Tibial nerve (tissue), 4 donors: ENCODE data around the gene KAZN.

Experiments used
- CTCF ChIP-seq, 5 experiments: fragments of 200-600 bp in 3 of 5; fragments of 450-650 bp in 2 of 5; sonication (generic) in 3 of 5; IDR thresholded peaks; one replicate each; pipeline ENCODE4 v1.5.1; 2016 to 2019; ENCODE audit warnings: antibody characterized with exemption in 5 of 5, mild to moderate bottlenecking in 3 of 5, moderate library complexity in 2 of 5
- EP300 ChIP-seq, 2 donors: sonication (generic); formaldehyde crosslinking; IDR thresholded peaks; one replicate each; pipeline ENCODE4 v1.6.1; 2017; ENCODE audit warnings: antibody characterized with exemption in 2 of 2, mild to moderate bottlenecking in 1 of 2

- no peak for TF ChIP-seq CTCF (IDR thresholded peaks at IDR 0.05)
- no peak for TF ChIP-seq EP300 (IDR thresholded peaks at IDR 0.05)
These were observed 21.2 kb upstream of the KAZN start for GRCh38 chr1:14577261-14577660.
